Glutamatergic neuron (in vitro differentiated cells): Measurements from ENCODE around the gene CBY1. TPM values are rescaled to one million over a fixed set of nuclear protein-coding genes. Genes with fewer than 3 reads are reported as not detected.

Source experiments
- DNase-seq: peaks from one replicate; pipeline ENCODE4 v3.0.0; 2022
- H3K27ac Mint-ChIP-seq: one replicate; pipeline ENCODE4 v1.8.0; 2020; ENCODE audit warnings: mild to moderate bottlenecking, mixed read lengths, inconsistent platforms; ENCODE audit not compliant: unreplicated experiment
- H3K27me3 Mint-ChIP-seq: one replicate; pipeline ENCODE4 v1.8.0; 2020; ENCODE audit warnings: mild to moderate bottlenecking, moderate library complexity, mixed read lengths, inconsistent platforms; ENCODE audit not compliant: unreplicated experiment
- H3K36me3 Mint-ChIP-seq: one replicate; pipeline ENCODE4 v1.8.0; 2020; ENCODE audit warnings: mild to moderate bottlenecking, mixed read lengths, inconsistent platforms; ENCODE audit not compliant: unreplicated experiment
- H3K4me1 Mint-ChIP-seq: one replicate; pipeline ENCODE4 v1.8.0; 2020; ENCODE audit warnings: mild to moderate bottlenecking, low read depth, mixed read lengths, inconsistent platforms; ENCODE audit not compliant: unreplicated experiment
- H3K4me3 Mint-ChIP-seq: one replicate; pipeline ENCODE4 v1.8.0; 2020; ENCODE audit warnings: mild to moderate bottlenecking, mixed read lengths, inconsistent platforms; ENCODE audit not compliant: unreplicated experiment
- H3K9me3 Mint-ChIP-seq: one replicate; pipeline ENCODE4 v1.8.0; 2020; ENCODE audit warnings: mild to moderate bottlenecking, moderate library complexity, mixed read lengths, inconsistent platforms; ENCODE audit not compliant: unreplicated experiment
- CTCF ChIP-seq: fragments of 200-600 bp; sonication (generic); IDR thresholded peaks from one replicate; pipeline ENCODE4 v1.5.0; 2021; ENCODE audit not compliant: partially characterized antibody, unreplicated experiment
- total RNA-seq: library from RNA; stranded (reverse); fragmentation: NEBNext Ultra II Directional; extraction: Animal tissue kit (Norgen Biotek cat#: 25700); gene quantifications from one replicate; pipeline ENCODE4 v1.2.1, GENCODE V29; 2021; ENCODE audit not compliant: unreplicated experiment

Gene CBY1
- total RNA-seq, 1 donor from 2014 or later: 34.9 TPM

GRCh38 chr22:38710866-38711265 lies 54.4 kb downstream of the CBY1 start:
- no peaks in the 10 kb centered on the region for H3K36me3 Mint-ChIP-seq
- no peak overlapping the region for H3K27ac Mint-ChIP-seq
- H3K27me3 Mint-ChIP-seq: peaks cover 4% of the 10 kb centered on the region
- no peaks in the 10 kb centered on the region for H3K9me3 Mint-ChIP-seq
- H3K4me1 Mint-ChIP-seq: peaks cover 34% of the 10 kb centered on the region
- H3K4me3 Mint-ChIP-seq: no peak overlapping the region
- DNase-seq: no peak
- TF ChIP-seq CTCF: no peak

GRCh38 chr22:38712486-38713207 lies 56.2 kb downstream of the CBY1 start:
- Mint-ChIP-seq H3K27ac (peak overlapping the region; percentile 11), H3K4me1 (peaks cover 25% of the 10 kb centered on the region), H3K4me3 (peak overlapping the region; percentile 22), H3K36me3 (no peaks in the 10 kb centered on the region), H3K27me3 (peaks cover 4% of the 10 kb centered on the region), H3K9me3 (no peaks in the 10 kb centered on the region)
- no peak for TF ChIP-seq CTCF
- DNase-seq: no peak

- no peak for DNase-seq
Observed at GRCh38 chr22:38713921-38714320, 57.5 kb downstream of the CBY1 start.

GRCh38 chr22:38715176-38715764 lies 58.8 kb downstream of the CBY1 start:
- Mint-ChIP-seq H3K4me1 (peaks cover 25% of the 10 kb centered on the region), H3K27me3 (peaks cover 4% of the 10 kb centered on the region), H3K36me3 (no peaks in the 10 kb centered on the region), H3K4me3 (no peak overlapping the region), H3K27ac (peak overlapping the region; percentile 5), H3K9me3 (no peaks in the 10 kb centered on the region)
- TF ChIP-seq CTCF: no peak
- DNase-seq: no peak

More at GRCh38 chr22:38713921-38714320, 57.5 kb downstream of the CBY1 start:
- H3K36me3 Mint-ChIP-seq: no peaks in the 10 kb centered on the region
- H3K4me1 Mint-ChIP-seq: peaks cover 25% of the 10 kb centered on the region
- H3K9me3 Mint-ChIP-seq: no peaks in the 10 kb centered on the region
- no peak overlapping the region for H3K4me3 Mint-ChIP-seq
- TF ChIP-seq CTCF: no peak
- H3K27me3 Mint-ChIP-seq: peaks cover 4% of the 10 kb centered on the region
- H3K27ac Mint-ChIP-seq: no peak overlapping the region

- no peak for DNase-seq
- Mint-ChIP-seq H3K36me3 (no peaks in the 10 kb centered on the region), H3K27ac (no peak overlapping the region), H3K9me3 (no peaks in the 10 kb centered on the region), H3K4me1 (peaks cover 25% of the 10 kb centered on the region), H3K4me3 (no peak overlapping the region), H3K27me3 (peaks cover 4% of the 10 kb centered on the region)
- TF ChIP-seq CTCF: no peak
Observed at GRCh38 chr22:38715852-38716251, 59.4 kb downstream of the CBY1 start.
